ENCODE data around the gene AP1M1.

Gene AP1M1

DNA sequence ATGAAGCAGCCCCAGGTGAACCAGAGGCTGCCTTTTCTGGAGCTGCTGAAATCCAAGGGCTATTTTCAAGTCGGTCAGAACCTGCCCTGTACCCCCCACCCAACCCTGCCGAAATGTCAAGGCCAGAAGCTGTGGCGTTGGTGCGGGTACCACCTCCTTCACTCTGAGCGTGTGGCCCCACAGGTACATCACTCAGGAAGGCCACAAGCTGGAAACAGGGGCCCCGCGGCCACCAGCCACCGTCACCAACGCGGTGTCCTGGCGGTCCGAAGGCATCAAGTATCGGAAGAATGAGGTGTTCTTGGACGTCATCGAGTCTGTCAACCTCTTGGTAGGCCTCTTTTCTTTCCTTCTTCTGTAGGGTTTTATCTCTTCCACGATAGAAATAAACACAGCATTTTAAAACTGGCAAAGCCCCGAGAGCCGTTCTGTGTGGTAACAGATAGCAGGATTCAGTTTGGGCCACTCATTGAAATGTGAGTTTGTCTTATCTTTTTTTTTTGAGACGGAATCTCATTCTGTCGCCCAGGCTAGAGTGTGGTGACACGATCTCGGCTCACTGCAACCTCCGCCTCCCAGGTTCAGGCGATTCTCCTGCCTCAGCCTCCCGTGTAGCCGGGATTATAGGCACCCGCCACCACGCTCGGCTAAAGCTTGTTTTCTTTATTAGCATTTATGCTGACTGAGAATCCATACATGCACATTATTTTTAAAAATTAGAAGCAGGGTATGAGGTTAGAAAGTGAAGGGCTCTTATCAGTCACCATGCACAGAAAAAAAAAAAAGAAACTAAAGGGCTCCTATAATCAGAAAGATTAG, 11.3 kb downstream of the AP1M1 start:
- DNase-seq: no peak

DNA sequence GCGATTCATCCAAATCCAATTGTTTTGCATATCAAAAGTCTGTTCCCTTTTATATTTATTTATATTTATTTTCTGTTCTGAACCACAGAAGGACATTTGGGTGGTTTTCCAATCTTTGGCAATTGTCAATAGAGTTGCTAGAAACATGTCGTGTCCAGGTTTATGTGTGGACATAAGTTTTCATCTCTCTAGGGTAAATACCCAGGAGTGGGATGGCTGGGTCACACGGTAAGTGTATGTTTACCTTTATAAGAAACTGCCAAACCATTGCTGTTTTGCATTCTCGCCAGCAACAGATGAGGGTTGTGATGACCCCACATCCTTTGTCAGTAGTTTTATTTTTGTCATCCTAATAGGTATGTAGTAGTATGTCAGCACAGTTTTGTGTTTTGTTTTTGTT, 12.5 kb downstream of the AP1M1 start:
- no peak for DNase-seq

DNA sequence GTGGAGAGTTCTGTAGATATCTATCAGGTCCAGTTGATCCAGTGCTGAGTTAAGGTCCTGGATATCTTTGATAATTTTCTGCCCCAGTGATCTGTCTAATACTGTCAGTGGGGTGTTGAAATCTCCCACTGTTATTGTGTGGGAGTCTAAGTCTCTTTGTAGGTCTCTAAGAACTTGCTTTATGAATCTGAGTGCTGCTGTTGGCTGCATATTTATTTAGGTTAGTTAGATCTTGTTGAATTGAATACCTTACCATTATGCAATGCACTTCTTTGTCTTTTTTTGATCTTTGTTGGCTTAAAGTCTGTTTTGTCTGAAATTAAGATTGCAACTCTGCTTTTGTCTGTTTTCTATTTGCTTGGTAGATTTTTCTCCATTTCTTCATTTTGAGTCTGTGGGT, 15.4 kb downstream of the AP1M1 start:
- DNase-seq: no peak

DNA sequence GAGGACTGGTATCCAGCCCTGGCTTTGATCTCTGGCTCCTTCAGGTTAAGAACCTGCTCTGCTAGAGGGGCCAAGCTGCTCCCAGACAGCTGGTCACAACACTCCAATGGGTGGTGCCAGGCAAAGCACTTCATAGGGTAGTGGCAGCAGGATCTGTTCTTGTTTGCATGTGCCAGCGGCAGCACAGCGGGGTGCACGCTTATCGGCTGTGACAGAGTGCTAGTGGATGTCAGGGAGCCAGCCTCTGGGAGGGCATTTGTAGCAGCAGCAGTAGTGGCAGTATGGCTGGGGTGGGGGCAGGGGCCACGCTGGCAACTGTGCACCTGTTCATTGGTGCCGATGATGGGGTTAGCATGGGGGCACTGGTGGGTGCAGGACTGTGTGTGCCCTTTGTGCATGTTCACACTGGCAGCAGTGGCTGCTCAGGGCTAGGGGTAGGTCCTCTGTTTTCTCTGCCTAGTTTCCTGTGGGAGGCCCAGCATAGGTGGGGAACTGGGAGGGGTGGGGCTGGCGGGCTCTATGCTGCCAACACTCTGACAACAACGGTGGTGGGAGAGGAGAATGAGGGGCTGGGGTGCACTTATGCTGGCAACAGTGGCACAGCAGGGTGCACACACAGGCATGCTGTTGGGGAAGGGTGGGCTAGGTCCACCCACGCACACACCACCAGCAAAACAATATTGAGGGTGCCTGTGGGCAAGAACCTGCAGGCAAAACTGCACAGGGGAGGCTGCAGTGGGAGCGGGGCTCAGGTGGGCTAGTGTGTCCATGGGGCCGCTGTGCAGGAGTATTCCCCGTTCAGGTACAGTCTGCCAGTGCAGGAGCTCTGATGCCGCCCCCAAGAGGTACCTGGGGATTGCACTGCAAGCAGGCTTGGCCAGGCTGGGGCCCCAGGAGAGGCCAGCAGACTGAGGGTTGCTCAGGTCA, 19.3 kb downstream of the AP1M1 start:
- no peak for DNase-seq

DNA sequence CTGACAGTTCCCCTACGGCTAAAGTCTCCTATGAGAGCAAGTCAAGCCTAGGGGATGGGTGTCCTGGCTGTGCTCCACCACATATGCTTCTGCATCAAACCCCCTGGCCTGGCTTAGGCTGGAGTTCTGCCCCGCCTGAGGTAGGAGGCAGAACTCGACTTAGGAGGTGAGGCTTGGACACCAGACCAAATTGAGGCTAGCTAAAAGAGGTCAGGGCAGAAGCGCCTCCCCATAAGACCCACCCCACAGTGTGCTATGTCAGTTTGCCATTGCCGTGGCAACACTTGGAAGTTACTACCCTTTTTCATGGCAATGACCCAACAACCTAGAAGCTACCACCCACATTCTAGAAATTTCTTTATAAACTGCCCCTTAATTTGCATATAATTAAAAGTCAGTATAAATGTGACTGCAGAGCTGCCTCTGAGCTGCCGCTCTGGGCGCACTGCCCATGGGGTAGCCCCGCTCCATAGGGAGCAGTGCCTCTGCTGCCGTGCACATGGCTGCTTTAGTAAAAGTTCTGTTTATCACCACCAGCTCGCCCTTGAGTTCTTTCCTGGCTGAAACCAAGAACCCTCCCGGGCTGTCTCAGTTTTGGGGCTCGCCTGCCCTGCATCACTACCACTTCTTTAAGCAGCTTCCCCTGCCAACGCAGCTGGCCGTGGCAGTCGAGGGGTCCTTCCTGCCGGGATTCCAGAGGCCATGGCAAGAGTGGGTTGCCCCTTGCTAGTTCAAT, 20.2 kb downstream of the AP1M1 start:
- no peak for DNase-seq

DNA sequence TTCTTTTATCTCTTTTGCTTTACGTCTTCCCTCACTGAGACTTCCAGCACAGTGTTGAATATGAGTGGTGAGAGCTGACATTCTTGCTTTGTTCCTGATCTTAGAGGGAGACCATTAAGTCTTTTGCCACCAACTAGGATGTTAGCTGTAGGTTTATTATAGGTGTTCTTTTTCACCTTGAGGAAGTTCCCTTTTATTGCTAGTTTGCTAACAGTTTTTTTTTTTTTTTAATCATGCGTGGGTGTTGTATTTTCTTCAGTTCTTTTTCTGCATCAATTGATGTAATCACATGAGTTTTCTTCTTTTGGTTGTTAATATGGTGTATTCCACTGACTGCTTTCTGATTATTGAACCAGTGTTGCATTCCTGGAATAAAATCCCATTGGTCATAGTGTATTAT, 21.1 kb downstream of the AP1M1 start:
- no peak for DNase-seq

DNA sequence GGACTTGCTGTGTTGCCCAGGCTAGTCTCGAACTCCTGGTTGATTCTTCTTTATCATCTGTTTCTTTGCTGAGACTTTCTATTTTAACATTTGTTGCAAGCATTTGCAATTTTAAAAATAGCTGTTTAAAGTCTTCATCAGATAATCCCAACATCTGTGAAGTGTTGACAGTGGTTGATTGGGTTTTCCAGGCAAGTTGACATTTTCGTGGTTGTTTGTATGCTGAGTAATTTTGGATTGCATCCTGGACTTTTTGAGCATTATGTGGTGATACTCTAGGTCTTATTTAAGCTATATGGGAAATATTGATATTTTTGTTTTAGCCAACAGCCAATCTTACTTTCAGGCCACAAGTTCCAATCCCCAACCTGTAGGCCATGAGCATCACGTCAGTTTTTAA, 25.1 kb downstream of the AP1M1 start:
- no peak for DNase-seq

DNA sequence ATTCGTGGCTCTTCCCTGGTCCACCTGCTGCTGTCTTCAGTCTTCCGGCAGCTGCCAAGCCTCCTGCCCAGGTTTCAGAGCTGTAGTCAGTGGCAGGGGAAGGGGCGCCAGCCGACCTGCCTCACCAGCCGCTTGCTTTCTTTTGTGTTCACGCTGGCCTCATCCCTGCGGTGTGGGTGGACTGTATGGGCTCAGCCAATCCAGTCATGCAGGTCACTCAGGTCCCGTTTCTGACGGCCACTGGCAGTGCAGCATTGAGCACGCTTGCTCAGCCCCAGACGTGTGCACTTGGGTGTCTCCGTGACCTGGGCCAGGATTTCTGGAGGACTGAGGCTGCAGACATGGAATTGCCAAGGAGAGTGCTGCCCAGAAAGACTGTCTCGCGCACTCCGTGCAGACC, 26.0 kb downstream of the AP1M1 start:
- DNase-seq: no peak

DNA sequence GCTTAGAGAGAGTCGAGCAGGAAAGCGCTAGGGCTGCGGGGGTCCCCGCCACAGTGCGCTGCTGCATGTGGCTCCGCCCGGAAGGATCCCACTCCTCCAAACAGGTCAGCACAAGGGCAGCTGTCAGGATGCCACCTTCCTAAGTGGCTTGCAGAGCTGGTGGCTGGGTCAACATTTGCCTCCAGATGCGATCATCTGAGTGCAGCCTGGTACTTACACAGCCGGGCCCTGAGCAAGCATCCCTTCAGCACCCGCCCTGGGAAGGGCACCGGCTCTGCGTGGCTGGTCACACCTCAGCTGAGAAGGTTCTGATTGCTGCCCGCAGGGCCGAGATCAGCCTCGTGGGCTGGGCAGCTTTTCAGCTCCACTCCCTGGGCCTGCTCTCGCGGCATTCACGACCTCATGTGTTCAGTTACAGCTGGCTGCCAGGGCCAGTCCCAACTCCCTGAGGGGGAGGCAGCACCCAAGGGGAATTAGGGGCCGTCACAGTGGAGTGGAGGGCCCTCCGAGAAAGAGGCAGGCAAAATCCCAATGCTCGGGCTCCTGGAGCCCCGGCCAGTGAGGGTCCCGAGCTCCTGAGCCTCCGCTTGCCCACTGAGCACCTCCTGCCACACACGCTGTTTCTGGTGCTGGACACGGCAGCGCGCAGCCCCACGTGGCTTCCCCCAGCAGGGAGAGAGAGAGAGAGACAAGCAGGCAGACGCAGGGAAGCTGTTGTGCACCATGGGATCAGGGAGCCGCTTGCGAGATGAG, 26.8 kb downstream of the AP1M1 start:
- DNase-seq: no peak

DNA sequence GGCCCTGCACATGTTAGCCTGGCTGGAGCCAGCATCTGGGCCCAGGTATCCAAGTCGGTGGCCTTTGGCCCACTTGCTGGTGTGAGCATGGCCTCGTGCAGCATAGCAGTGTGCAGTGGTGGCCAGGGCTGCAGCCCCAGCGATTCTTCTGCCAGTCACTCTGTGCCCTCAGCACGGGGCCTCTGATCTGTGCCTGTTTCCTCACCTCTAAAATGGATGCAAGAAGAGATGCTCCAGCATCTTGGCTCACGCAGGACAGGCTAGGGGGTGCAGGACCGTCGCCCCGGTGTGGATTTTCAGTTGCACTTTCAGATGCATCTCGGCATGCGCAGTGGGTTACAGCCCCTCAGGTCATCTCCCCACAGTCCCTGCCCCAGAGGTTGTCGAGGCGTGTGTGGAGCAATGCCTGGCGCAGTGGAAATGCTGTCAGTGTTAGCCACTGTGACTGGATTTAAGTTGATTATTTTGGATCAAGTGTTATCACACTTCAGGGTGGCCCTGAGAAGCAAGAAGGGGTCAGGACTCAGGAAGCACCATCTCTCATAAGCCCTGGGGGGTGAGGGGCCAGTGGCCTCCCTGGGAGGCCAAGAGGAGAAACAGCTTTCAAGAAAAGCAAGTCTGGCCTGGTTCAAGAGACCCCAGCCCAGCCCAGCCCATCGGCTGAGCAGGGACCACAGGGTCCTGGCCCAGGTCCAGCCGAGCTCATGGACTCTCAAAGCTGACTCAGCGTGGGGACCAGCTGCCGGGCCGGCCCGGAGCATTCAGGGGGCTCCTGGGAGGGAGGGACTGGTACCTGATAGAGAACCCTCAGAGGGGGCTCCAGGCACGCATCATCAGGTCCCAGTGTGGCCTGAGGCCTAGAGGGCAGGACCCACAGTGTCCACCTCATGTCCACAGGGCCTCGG, 27.8 kb downstream of the AP1M1 start:
- DNase-seq: no peak

DNA sequence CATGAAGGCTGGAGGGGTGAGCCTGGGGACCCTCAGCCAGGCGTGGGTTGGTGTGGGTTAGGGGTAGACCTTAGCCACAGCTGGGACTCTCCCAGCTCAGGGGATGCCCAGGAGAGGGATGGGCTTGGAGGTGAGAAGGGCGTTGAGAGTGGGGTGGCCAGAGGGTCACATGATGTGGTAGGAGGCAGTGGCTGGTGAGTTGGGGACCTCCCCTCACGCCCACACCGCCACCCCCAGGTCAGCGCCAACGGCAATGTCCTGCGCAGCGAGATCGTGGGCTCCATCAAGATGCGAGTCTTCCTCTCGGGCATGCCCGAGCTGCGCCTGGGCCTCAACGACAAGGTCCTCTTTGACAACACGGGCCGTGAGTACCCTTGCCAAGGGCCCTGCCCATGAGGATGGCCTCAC, 28.5 kb downstream of the AP1M1 start:
- no peak for DNase-seq

DNA sequence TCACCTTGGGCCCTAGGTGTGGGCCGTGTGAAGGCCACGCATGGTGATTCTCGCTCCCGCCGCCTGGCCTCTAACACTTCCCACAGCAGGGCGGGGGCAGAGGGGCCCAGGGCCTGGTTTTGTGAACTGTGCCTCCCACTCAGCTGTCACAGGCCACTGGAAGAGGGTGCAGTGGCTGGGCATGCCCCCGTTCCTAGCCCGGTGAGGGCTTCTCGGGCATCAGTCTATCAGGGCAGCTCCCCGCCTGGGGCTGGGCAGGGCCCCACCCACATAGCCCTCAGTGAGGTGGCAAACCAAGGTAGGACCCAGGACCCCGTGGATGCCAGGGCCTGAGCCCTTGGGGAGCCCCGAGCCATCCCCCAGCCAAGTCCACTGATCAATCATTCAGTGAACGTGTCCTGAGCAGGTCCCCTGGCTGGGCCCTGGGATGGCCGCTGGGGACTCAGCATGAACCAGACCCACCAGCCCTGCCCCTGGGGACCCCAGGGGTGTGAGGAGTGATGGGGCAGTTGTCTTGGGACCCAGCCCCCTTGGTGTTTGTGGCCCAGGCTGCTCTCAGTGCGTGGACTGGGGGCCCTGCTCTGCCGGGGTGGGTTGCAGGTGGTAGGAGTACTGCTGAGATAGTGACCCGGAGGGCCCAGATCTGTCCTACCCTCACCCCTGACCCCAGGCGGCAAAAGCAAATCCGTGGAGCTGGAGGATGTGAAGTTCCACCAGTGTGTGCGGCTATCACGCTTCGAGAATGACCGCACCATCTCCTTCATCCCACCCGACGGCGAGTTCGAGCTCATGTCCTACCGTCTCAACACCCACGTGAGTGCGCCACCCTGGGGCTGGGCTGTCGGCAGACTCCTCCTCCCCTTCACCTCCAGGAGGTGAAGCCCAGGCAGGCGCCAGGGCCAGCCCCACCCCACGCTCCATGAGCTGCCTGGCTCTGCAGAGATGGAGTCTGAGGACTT, 29.4 kb downstream of the AP1M1 start:
- DNase-seq: no peak

DNA sequence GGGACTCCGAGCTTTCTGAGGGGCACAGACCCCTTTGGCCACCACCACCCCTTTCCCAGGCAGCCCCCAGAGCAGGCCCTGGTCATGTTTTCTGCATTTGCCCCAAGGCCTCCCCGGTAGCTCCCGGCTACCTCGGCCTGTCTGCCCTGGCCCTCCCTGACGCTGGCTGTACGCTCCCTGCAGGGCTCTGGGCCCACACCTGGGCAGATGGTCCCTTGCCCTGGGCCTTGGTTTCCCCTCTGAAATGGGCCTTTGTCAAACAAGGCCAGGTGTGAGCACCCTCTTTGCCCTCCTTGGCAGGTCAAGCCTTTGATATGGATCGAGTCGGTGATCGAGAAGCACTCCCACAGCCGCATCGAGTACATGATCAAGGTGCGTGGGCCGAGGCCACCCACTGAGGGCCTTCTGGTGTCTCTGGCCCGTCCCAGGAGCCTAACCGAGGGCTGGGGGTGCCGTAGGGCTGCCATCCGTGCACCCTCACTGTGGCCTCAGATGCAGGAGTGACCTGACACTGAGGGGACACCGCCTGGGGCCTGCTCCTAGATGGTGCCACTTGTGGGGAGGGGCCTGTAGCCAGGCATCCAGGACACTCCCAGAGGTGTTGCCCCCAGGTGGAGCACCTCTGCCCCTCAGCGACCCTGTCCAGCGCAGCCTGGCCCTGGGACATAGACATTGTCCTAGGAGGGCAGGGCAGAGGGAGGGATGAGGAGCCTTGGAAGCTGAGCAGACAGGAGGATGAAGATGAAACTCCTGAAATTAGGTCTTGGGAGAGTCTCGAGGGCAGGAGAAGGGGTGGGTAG, 30.3 kb downstream of the AP1M1 start:
- DNase-seq: no peak

DNA sequence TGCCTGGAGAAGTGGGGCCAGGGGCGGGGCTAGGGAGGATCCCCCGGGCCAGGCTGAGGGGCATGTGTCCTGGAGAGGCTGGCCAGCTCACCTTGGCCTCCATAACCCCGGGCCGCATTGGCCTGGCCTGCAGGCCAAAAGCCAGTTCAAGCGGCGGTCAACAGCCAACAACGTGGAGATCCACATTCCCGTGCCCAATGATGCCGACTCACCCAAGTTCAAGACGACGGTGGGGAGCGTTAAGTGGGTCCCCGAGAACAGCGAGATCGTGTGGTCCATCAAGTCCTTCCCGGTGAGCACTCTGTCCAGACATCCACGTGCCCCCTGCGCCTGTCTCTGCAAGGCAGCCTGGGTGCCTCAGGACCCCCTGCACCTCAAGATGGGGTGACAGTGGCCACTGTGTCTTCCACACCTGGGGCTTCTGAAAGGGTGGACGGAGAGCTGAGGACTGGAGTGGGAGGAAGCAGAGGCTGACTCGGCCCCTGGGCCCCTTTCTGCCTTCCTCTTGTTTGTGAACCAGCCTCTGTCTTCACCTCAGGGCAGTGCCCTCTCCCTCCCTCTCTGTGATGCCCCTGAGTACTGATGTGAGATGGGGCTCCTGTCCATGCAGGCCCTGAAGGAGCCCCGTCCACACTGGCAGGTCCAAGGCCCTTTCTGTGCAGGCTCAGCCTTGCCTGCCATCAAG, 31.1 kb downstream of the AP1M1 start:
- DNase-seq: no peak

DNA sequence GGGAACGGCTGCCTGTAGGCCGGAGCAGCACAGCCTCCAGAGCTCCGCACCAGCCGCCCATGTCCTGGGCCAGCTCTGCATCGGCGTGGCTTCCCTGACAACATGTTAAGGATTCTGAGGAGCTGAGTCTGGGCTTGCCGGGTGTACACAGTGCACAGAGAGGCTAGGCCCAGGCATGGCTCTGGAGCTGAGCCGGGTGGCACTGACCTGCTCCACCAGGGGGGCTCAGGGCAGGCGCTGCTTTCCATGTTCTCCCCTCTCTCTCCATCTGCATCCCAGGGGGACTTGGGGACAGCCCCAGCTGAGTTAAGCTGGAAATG, 31.6 kb downstream of the AP1M1 start:
- no peak for DNase-seq

DNA sequence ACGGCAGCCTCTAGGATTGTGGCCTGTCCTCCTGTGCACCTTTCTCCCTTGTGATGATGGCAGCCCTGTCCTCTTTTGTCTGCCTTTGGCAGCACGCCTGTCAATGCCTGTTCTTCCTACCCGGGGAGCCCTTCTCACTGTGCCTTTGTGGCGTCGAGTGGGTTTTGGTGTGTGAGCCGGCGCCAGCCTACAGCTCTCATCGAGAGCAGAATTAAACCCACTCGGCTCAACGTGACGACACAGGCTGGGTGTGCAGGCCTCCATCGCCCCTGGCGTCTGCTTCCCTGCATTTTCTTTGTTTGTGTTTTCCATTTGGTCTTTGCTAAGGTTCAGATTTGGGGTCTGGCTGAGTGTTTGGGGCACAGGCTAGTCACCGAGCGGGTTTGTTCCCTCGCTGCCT, 34.4 kb downstream of the AP1M1 start:
- DNase-seq: no peak

DNA sequence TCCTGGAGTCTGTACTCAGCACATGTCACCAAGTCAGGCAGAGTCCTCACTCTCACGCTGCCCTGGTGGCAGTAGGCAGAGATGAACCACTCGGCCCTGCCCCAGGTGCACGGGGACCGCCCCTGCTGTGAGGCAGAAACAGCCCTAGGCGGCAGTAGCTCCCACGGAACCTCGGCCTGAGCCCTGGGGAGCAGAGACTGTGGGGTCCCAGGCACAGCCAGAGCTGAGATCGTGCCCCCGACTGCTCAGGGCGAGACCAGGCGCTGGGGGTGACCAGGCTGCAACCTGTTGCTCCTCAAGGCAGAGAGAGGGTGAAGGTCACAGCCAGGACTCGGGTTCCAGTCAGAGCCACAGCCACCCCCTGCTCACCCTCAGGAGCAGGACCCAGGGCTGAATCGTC, 34.9 kb downstream of the AP1M1 start:
- no peak for DNase-seq

DNA sequence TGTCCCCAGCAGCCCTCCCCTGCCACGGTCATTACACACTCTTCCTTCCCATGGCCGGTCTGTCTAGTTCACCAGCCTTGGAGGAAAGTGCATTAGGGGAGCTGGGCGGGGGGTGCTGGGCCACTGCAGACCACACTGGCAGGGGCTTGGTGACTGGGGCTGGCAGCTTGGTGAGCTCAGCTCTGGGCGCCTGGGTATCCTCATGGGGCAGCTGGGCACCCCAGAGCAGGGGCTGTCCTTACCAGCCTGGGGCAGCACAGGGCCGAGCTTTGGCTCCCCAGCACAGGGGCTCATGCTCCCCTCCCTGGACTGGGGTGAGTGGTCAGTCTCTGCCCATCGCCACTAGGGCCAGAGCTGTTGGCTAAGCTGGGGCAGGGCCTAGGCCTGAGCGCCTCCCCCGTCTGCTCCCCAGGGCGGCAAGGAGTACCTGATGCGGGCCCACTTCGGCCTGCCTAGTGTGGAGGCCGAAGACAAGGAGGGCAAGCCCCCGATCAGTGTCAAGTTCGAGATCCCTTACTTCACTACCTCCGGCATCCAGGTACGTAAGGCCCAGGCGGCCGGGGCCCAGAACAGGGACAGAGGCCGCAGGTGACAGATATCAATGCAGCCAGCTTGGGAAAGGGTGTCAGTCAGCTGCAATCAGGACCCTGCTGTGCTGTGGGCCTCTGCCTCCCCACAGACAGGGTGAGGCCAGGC, 35.5 kb downstream of the AP1M1 start:
- no peak for DNase-seq
